Measurements from ENCODE around the gene WASF1.

Gene WASF1

GRCh38 chr6:110101885-110102284 is 77.6 kb downstream of the WASF1 start:
- Histone ChIP-seq H3K79me2 (ENCODE audit: low read length) (no peaks in the 10 kb centered on the region), H3K4me2 (ENCODE audit: low read length) (no peak overlapping the region), H3K9me3 (ENCODE audit: insufficient read depth, low read length) (no peaks in the 10 kb centered on the region), H3K27me3 (ENCODE audit: low read depth, low read length) (no peaks in the 10 kb centered on the region), H3K4me3 (ENCODE audit: low read length) (no peak overlapping the region), H4K20me1 (ENCODE audit: insufficient read depth, low read length) (no peaks in the 10 kb centered on the region), H3K27ac (ENCODE audit: low read length) (no peak overlapping the region), H3K36me3 (replicated peaks; ENCODE audit: low read depth, low read length) (no peaks in the 10 kb centered on the region), H2AFZ (ENCODE audit: low read depth, low read length) (no peak overlapping the region), H3K4me1 (ENCODE audit: low read length) (peaks cover 10% of the 10 kb centered on the region), H3K9ac (ENCODE audit: low read length) (no peak overlapping the region)
- TF ChIP-seq, protein P1, sequence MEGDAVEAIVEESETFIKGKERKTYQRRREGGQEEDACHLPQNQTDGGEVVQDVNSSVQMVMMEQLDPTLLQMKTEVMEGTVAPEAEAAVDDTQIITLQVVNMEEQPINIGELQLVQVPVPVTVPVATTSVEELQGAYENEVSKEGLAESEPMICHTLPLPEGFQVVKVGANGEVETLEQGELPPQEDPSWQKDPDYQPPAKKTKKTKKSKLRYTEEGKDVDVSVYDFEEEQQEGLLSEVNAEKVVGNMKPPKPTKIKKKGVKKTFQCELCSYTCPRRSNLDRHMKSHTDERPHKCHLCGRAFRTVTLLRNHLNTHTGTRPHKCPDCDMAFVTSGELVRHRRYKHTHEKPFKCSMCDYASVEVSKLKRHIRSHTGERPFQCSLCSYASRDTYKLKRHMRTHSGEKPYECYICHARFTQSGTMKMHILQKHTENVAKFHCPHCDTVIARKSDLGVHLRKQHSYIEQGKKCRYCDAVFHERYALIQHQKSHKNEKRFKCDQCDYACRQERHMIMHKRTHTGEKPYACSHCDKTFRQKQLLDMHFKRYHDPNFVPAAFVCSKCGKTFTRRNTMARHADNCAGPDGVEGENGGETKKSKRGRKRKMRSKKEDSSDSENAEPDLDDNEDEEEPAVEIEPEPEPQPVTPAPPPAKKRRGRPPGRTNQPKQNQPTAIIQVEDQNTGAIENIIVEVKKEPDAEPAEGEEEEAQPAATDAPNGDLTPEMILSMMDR (IDR thresholded peaks at IDR 0.05; ENCODE audit: low read depth, low read length): no peak
- no peak for TF ChIP-seq EZH2phosphoT487 (IDR thresholded peaks at IDR 0.05; ENCODE audit: low read depth)

GRCh38 chr6:110098511-110099116 is 80.9 kb downstream of the WASF1 start:
- no peak overlapping the region for H3K9ac ChIP-seq (ENCODE audit: low read length)
- no peak overlapping the region for H3K4me2 ChIP-seq (ENCODE audit: low read length)
- no peaks in the 10 kb centered on the region for H3K79me2 ChIP-seq (ENCODE audit: low read length)
- H3K27me3 ChIP-seq (ENCODE audit: low read depth, low read length): no peaks in the 10 kb centered on the region
- H4K20me1 ChIP-seq (ENCODE audit: insufficient read depth, low read length): no peaks in the 10 kb centered on the region
- H2AFZ ChIP-seq (ENCODE audit: low read depth, low read length): no peak overlapping the region
- no peak overlapping the region for H3K27ac ChIP-seq (ENCODE audit: low read length)
- no peaks in the 10 kb centered on the region for H3K36me3 ChIP-seq (replicated peaks; ENCODE audit: low read depth, low read length)
- H3K4me1 ChIP-seq (ENCODE audit: low read length): peaks cover 10% of the 10 kb centered on the region
- no peaks in the 10 kb centered on the region for H3K9me3 ChIP-seq (ENCODE audit: insufficient read depth, low read length)
- H3K4me3 ChIP-seq (ENCODE audit: low read length): no peak overlapping the region
- no peak for TF ChIP-seq EZH2phosphoT487 (IDR thresholded peaks at IDR 0.05; ENCODE audit: low read depth)
- TF ChIP-seq, protein P1 (IDR thresholded peaks at IDR 0.05; ENCODE audit: low read depth, low read length): no peak

DNA sequence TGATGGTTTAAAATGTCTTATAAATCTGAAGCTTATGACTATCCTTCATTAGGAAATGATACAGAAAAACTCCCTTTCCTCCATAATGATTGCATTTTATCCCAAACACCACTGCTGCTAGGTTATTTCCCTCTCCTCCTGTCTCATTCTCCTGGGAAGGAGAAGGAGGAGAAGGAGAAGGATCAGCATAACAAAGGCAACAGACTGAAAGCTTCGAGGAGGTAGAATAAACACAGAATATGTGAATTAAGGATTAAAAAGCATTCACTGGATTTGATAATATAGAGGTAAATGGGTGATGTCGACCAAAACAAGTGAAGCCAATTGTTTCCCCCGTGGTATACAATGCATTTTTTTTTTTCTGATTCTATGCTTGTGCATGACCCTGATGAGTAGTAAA is 82.0 kb downstream of the WASF1 start:
- no peaks in the 10 kb centered on the region for H3K79me2 ChIP-seq (ENCODE audit: low read length)
- TF ChIP-seq, protein P1 (IDR thresholded peaks at IDR 0.05; ENCODE audit: low read depth, low read length): no peak
- TF ChIP-seq EZH2phosphoT487 (IDR thresholded peaks at IDR 0.05; ENCODE audit: low read depth): no peak
- H3K9me3 ChIP-seq (ENCODE audit: insufficient read depth, low read length): no peaks in the 10 kb centered on the region
- no peaks in the 10 kb centered on the region for H3K27me3 ChIP-seq (ENCODE audit: low read depth, low read length)
- no peak overlapping the region for H3K27ac ChIP-seq (ENCODE audit: low read length)
- no peak overlapping the region for H3K4me3 ChIP-seq (ENCODE audit: low read length)
- H3K4me1 ChIP-seq (ENCODE audit: low read length): peaks cover 9% of the 10 kb centered on the region
- no peak overlapping the region for H2AFZ ChIP-seq (ENCODE audit: low read depth, low read length)
- no peak overlapping the region for H3K9ac ChIP-seq (ENCODE audit: low read length)
- H3K4me2 ChIP-seq (ENCODE audit: low read length): no peak overlapping the region
- no peaks in the 10 kb centered on the region for H3K36me3 ChIP-seq (replicated peaks; ENCODE audit: low read depth, low read length)
- no peaks in the 10 kb centered on the region for H4K20me1 ChIP-seq (ENCODE audit: insufficient read depth, low read length)

DNA sequence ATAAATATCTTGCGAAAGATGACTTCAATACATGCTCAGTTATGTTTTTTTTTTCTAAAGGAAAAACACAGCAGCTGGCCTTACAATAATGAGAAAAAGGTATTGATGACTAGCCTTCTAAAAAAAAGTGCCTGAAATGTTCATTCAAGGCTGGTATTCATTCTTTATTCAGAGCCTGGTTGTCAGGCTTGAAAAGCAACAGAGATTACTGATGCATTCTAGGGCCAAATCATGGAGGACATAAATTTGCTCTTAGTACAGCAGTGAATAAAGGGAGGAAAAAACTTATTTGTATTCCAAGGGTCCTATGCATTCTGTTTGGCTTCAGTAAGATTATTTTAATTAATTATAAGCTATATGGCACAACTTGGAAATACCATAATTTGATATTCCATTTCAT is 83.5 kb downstream of the WASF1 start:
- Histone ChIP-seq H3K4me3 (ENCODE audit: low read length) (no peak overlapping the region), H3K9ac (ENCODE audit: low read length) (no peak overlapping the region), H3K27ac (ENCODE audit: low read length) (no peak overlapping the region), H4K20me1 (ENCODE audit: insufficient read depth, low read length) (no peaks in the 10 kb centered on the region), H3K79me2 (ENCODE audit: low read length) (no peaks in the 10 kb centered on the region), H3K36me3 (replicated peaks; ENCODE audit: low read depth, low read length) (no peaks in the 10 kb centered on the region), H3K9me3 (ENCODE audit: insufficient read depth, low read length) (no peaks in the 10 kb centered on the region), H2AFZ (ENCODE audit: low read depth, low read length) (no peak overlapping the region), H3K4me2 (ENCODE audit: low read length) (no peak overlapping the region), H3K4me1 (ENCODE audit: low read length) (no peaks in the 10 kb centered on the region), H3K27me3 (ENCODE audit: low read depth, low read length) (no peaks in the 10 kb centered on the region)
- TF ChIP-seq, protein P1 (IDR thresholded peaks at IDR 0.05; ENCODE audit: low read depth, low read length): no peak
- no peak for TF ChIP-seq EZH2phosphoT487 (IDR thresholded peaks at IDR 0.05; ENCODE audit: low read depth)
